Kidney tubule cell (primary cell): ENCODE measurements around the gene HAPLN3.

Experiments
- DNase-seq: peaks from one replicate; pipeline ENCODE4 v3.0.0-alpha.2; 2018; ENCODE audit warnings: low spot score

Gene HAPLN3

DNA sequence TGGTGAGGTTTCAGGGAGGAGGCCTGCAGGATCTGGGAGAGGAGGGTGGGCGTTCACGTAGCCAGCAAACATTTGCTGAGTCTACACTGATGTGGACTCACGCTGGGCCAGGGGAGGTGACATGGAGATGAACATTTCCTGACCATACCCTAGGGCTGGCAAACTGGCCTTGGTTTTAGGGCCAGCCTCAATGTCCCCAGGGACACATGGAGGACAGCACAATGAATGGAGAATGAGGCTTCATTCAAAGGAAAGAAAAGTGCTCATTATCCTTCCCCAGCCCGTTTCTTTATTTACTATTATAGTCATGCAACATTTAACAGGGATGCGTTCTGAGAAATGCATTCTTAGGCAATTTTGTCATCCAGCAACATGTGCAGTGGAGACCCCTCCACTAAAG lies 65.3 kb downstream of the HAPLN3 start:
- no peak for DNase-seq

DNA sequence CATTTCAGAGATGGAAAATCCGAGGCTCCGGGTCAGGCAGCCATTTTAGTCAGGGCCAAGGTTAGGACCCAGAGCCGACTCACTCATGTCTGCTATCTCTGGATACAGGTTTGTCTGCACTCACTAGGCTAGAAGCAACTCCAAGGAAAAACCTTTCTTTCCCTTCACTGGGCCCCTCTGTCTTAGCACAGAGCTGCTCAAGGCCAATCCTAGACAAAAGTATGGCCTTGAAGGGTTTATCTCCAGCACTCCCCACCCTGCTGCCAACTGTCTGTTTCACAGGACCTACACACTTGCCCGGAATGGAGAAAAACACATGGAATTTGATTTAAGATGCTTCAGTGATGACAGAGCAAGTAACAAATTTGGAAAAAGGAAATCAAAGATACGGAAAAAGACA lies 66.6 kb downstream of the HAPLN3 start:
- DNase-seq = no peak
